Measurements from ENCODE around the gene HEMK1. TPM values are rescaled to one million over a fixed set of nuclear protein-coding genes. Genes with fewer than 3 reads are reported as not detected.

The HEMK1 gene
- total and polyA plus RNA-seq, 2 of the 8 experiments (the other 6 are each of a cell fraction or from before 2014, with no cell fraction given) = 9.7 to 10.6 TPM

GRCh38 chr3:50611464-50612233 is 42.3 kb downstream of the HEMK1 start, which contains the start of gene CISH (continued):
- TF ChIP-seq JUND (IDR thresholded peaks at IDR 0.05; ENCODE audit: low read length) (no peak), SIRT6 (IDR thresholded peaks at IDR 0.05; ENCODE audit: low read length) (no peak), GTF2F1 (IDR thresholded peaks at IDR 0.05; ENCODE audit: borderline replicate concordance, low read depth, low read length) (no peak), RXRA (IDR thresholded peaks at IDR 0.05; ENCODE audit: insufficient read depth, low read depth, low read length) (no peak), SAP30 (IDR thresholded peaks at IDR 0.05; ENCODE audit: insufficient read depth, insufficient replicate concordance, low read length) (no peak), USF2 (IDR thresholded peaks at IDR 0.05; ENCODE audit: low read length) (no peak), BACH1 (IDR thresholded peaks at IDR 0.05; ENCODE audit: low read length) (0 out of 2 replicates have a peak, but pooled peaks have one; percentile 16), CBX8 (IDR thresholded peaks at IDR 0.05; ENCODE audit: borderline replicate concordance, low read depth, low read length) (no peak), TEAD4 (IDR thresholded peaks at IDR 0.05; ENCODE audit: low read depth, low read length) (no peak), HDAC6 (IDR thresholded peaks at IDR 0.05; ENCODE audit: low read depth, low read length) (no peak), CEBPB (IDR thresholded peaks at IDR 0.05; ENCODE audit: low read depth, low read length) (no peak), TAF1 (IDR thresholded peaks at IDR 0.05; ENCODE audit: low read depth, low read length) (peak; percentile 51; the same call in 1 of the 2 replicates), KDM1A (IDR thresholded peaks at IDR 0.05; ENCODE audit: borderline replicate concordance, low read length) (no peak), RFX5 (IDR thresholded peaks at IDR 0.05; ENCODE audit: borderline replicate concordance, low read depth, low read length) (no peak), RNF2 (IDR thresholded peaks at IDR 0.05; ENCODE audit: borderline replicate concordance, low read depth, low read length, missing control alignments, poor library complexity, severe bottlenecking) (no peak), YY1 (IDR thresholded peaks at IDR 0.05; ENCODE audit: low read depth, low read length) (no peak), SRF (IDR thresholded peaks at IDR 0.05; ENCODE audit: low read depth, low read length) (no peak), TBP (IDR thresholded peaks at IDR 0.05; ENCODE audit: low read depth, low read length) (0 out of 2 replicates have a peak, but pooled peaks have one; percentile 1), SP2 (IDR thresholded peaks at IDR 0.05; ENCODE audit: low read length) (no peak), BCL11A (IDR thresholded peaks at IDR 0.05; ENCODE audit: low read depth in 2 of 2, low read length in 2 of 2) (no peak), POU5F1 (IDR thresholded peaks at IDR 0.05; ENCODE audit: low read depth, low read length) (no peak)
